Epithelial cell of proximal tubule (primary cell): Measurements from ENCODE around the gene BTG3. TPM values are rescaled to one million over a fixed set of nuclear protein-coding genes. Genes with fewer than 3 reads are reported as not detected.

Experiments
- DNase-seq: peaks from one replicate; pipeline ENCODE4 v3.0.0-alpha.2; 2011; ENCODE audit warnings: low read depth
- H3K4me3 ChIP-seq: 2 replicates; pipeline ENCODE4 v1.5.1; 2011; ENCODE audit warnings: low read depth, mild to moderate bottlenecking, low read length
- total RNA-seq: library from RNA; depleted of rRNA; stranded (reverse); fragments of >200 nt; gene quantifications from 2 replicates; pipeline ENCODE4 v1.2.3, GENCODE V29; 2015
- TF ChIP-seq, protein P1 (sequence below): conservative IDR thresholded peaks from 2 replicates; pipeline ENCODE4 v1.5.1; 2012; ENCODE audit warnings: low read depth, mild to moderate bottlenecking, low read length

BTG3 gene
- total RNA-seq = 75.0 and 101 TPM in 2 replicates

DNA sequence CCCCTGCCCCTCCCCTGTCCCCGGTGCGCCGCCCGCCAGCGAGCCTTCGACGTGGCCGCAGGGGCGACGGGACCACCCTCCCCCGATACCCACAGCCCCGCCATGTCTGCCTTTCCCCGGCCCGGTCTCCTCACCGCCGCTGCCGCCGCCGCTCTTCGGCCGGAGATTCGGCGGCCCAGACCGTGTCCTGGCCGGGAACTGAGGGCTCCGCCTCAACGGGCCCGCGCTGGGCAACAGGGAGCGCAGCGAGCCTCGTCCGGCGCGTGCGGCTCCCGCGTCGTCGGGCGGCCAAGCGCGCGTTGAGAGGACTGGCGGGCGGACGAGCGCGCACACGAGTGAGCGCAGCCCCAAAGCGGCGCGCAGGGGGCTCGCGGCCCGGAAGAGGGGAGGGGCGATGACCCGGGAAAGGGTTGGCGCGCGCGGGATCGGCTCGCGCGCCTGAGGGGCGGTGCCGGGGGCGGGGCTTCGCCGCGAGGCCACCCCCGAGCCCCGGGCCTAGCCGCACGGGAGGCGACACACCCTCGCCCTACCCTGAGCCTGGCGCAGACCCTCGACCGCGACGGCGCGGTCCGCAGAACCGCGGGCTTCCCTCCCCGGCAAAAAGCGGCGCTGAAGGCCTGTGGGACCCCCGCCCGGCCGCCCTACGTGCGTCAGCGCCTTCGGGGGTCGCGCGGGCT, at the start of gene BTG3:
Gene BTG3, minus strand, starts transcription at position 337 of the 677 bp plus-strand sequence. CDS start 3,757 bp downstream, outside the sequence.
- peak within 1 kb of the TSS; percentile 74 for H3K4me3 ChIP-seq
- TF ChIP-seq, protein P1, sequence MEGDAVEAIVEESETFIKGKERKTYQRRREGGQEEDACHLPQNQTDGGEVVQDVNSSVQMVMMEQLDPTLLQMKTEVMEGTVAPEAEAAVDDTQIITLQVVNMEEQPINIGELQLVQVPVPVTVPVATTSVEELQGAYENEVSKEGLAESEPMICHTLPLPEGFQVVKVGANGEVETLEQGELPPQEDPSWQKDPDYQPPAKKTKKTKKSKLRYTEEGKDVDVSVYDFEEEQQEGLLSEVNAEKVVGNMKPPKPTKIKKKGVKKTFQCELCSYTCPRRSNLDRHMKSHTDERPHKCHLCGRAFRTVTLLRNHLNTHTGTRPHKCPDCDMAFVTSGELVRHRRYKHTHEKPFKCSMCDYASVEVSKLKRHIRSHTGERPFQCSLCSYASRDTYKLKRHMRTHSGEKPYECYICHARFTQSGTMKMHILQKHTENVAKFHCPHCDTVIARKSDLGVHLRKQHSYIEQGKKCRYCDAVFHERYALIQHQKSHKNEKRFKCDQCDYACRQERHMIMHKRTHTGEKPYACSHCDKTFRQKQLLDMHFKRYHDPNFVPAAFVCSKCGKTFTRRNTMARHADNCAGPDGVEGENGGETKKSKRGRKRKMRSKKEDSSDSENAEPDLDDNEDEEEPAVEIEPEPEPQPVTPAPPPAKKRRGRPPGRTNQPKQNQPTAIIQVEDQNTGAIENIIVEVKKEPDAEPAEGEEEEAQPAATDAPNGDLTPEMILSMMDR = no peak
- no peak for DNase-seq

- TF ChIP-seq, protein P1 = no peak
- H3K4me3 ChIP-seq = no peak overlapping the region
- no peak for DNase-seq
Measured at GRCh38 chr21:17660862-17661261, 48.2 kb upstream of the BTG3 start.

- DNase-seq = no peak
- TF ChIP-seq, protein P1 = no peak
- H3K4me3 ChIP-seq = no peak overlapping the region
Measured at GRCh38 chr21:17660452-17660851, 47.8 kb upstream of the BTG3 start.

GRCh38 chr21:17658931-17659330, 46.2 kb upstream of the BTG3 start:
- TF ChIP-seq, protein P1 = no peak
- no peak overlapping the region for H3K4me3 ChIP-seq
- DNase-seq = no peak

- TF ChIP-seq, protein P1 = no peak
- DNase-seq = no peak
Measured at GRCh38 chr21:17651526-17651925, 38.8 kb upstream of the BTG3 start.

GRCh38 chr21:17650292-17650691, 37.6 kb upstream of the BTG3 start:
- TF ChIP-seq, protein P1 = no peak
- no peak overlapping the region for H3K4me3 ChIP-seq
- no peak for DNase-seq

More at GRCh38 chr21:17651526-17651925, 38.8 kb upstream of the BTG3 start:
- H3K4me3 ChIP-seq = no peak overlapping the region

DNA sequence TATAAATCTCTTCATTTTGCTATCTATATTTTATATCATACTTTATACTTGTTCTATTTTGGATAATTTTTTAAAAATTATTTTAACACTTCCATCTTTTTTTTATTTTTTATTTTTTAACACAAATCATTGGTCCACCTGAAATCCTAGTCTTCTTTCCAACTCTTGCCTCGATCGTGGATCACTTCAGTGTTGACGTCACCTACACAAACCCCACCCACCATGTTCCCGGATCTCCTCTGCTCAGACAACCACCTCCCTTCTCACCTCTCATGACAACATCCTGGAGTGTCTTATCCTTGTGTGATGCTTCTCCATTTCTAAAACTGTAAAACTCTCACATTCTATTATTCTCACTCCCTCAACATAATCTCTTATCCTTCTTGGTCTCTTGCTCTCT, 34.1 kb upstream of the BTG3 start:
- TF ChIP-seq, protein P1 = no peak
- H3K4me3 ChIP-seq = no peak overlapping the region
- no peak for DNase-seq
